MCF 10A (cell line): ENCODE measurements around the gene SH3RF2. TPM values are rescaled to one million over a fixed set of nuclear protein-coding genes. Genes with fewer than 3 reads are reported as not detected.
"Not testable (repeated sequence)": the region's sequence is repeated elsewhere in the genome, so short reads cannot be mapped to it uniquely, and the experiment has no call there.

ENCODE experiments used
- BruUV-seq: library from RNA; stranded (reverse); fragments of 400-500 nt; replicated peaks from 2 replicates; lab custom pipeline; 2021; lab: Mats Ljungman, UMichigan
- CTCF ChIA-PET: fragments of 300-600 bp; sonication (Branson Sonifier 250); formaldehyde crosslinking; extraction: SDS; loops from one replicate; lab custom pipeline; 2021; ENCODE audit warnings: antibody characterized with exemption, inconsistent platforms; lab: Yijun Ruan, JAX
- POLR2A ChIA-PET: fragments of 300-600, 350-650 bp; sonication (Branson Sonifier 250); formaldehyde crosslinking; extraction: SDS; loops from one replicate; lab custom pipeline; 2020; ENCODE audit warnings: antibody characterized with exemption, inconsistent platforms; lab: Yijun Ruan, JAX
- DNase-seq: peaks from one replicate; pipeline ENCODE4 v3.0.0-alpha.2; 2018; ENCODE audit not compliant: unreplicated experiment
- H3K27ac Mint-ChIP-seq: one replicate; pipeline ENCODE4 v1.8.0; 2022; ENCODE audit warnings: mild to moderate bottlenecking, low read depth, mixed read lengths; ENCODE audit not compliant: unreplicated experiment
- H3K27me3 Mint-ChIP-seq: one replicate; pipeline ENCODE4 v1.8.0; 2022; ENCODE audit warnings: mixed read lengths; ENCODE audit not compliant: insufficient read depth, unreplicated experiment
- H3K36me3 Mint-ChIP-seq: one replicate; pipeline ENCODE4 v1.8.0; 2022; ENCODE audit warnings: mild to moderate bottlenecking, moderate library complexity, mixed read lengths; ENCODE audit not compliant: insufficient read depth, unreplicated experiment
- H3K4me1 Mint-ChIP-seq: one replicate; pipeline ENCODE4 v1.8.0; 2022; ENCODE audit warnings: mixed read lengths; ENCODE audit not compliant: insufficient read depth, unreplicated experiment
- H3K4me3 Mint-ChIP-seq: one replicate; pipeline ENCODE4 v1.8.0; 2022; ENCODE audit warnings: mild to moderate bottlenecking, moderate library complexity, mixed read lengths; ENCODE audit not compliant: unreplicated experiment
- H3K9me3 Mint-ChIP-seq: one replicate; pipeline ENCODE4 v1.8.0; 2022; ENCODE audit warnings: mixed read lengths; ENCODE audit not compliant: unreplicated experiment
- CTCF ChIP-seq: fragments of 200-600 bp; IDR thresholded peaks from one replicate; pipeline ENCODE4 v1.8.0; 2022; ENCODE audit warnings: antibody characterized with exemption, mild to moderate bottlenecking; ENCODE audit not compliant: unreplicated experiment
- intact Hi-C: fragments of 100-400 bp; cut with micrococcal nuclease; formaldehyde crosslinking; loops from 2 replicates; pipeline ENCODE4 v1.14.1; 2022
- total RNA-seq: library from RNA; stranded (reverse); gene quantifications from 2 replicates; pipeline ENCODE4 v1.2.3, GENCODE V29; 2022

Gene SH3RF2
- total RNA-seq, 1 experiment from 2014 or later = 29.6 TPM

- intact Hi-C loops = no loop called here
Observed at GRCh38 chr5:145953202-145953601, 16.8 kb downstream of the SH3RF2 start.

GRCh38 chr5:145954140-145954539 is 17.8 kb downstream of the SH3RF2 start:
- CTCF ChIA-PET = interaction anchor here (0.6 to 1.4 kb wide), 7 partner anchors 9 to 96 kb away, joined by 3 to 5 read pairs (median 3); no protein-coding TSS in a partner anchor

More at GRCh38 chr5:145953202-145953601, 16.8 kb downstream of the SH3RF2 start:
- Mint-ChIP-seq H3K27me3 (no peaks in the 10 kb centered on the region), H3K27ac (no peak overlapping the region), H3K36me3 (peaks cover 14% of the 10 kb centered on the region), H3K9me3 (peaks cover 8% of the 10 kb centered on the region), H3K4me1 (peaks cover 15% of the 10 kb centered on the region), H3K4me3 (no peak overlapping the region)
- no peak for DNase-seq
- POLR2A ChIA-PET = interaction anchor here (1.0 to 3.0 kb wide), 3 partner anchors 10 to 36 kb away, joined by 3 to 16 read pairs (median 3); no protein-coding TSS in a partner anchor
- BruUV-seq = no TSS peak
- no peak for TF ChIP-seq CTCF
- CTCF ChIA-PET = interaction anchor here (0.5 to 1.6 kb wide), 5 partner anchors 14 to 77 kb away, joined by 3 to 8 read pairs (median 4); no protein-coding TSS in a partner anchor

GRCh38 chr5:145957388-145957787 is 21.0 kb downstream of the SH3RF2 start:
- BruUV-seq = no TSS peak
- intact Hi-C loops = no loop called here
- CTCF ChIA-PET = interaction anchor here (1.2 kb wide), 1 partner anchor 69 kb away, joined by 3 read pairs; no protein-coding TSS in a partner anchor

More at GRCh38 chr5:145954140-145954539, 17.8 kb downstream of the SH3RF2 start:
- POLR2A ChIA-PET = interaction anchor here (0.6 to 3.0 kb wide), 5 partner anchors 9 to 35 kb away, joined by 3 to 16 read pairs (median 3); no protein-coding TSS in a partner anchor
- intact Hi-C loops, H3K9me3 Mint-ChIP-seq, H3K27ac Mint-ChIP-seq, DNase-seq, H3K4me3 Mint-ChIP-seq, BruUV-seq, H3K27me3 Mint-ChIP-seq: not testable (repeated sequence)
- Mint-ChIP-seq H3K36me3 (peaks cover 14% of the 10 kb centered on the region), H3K4me1 (peaks cover 15% of the 10 kb centered on the region)

GRCh38 chr5:145958436-145958835 is 22.1 kb downstream of the SH3RF2 start:
- CTCF ChIA-PET = no interaction called here
- intact Hi-C loops = no loop called here
- peaks cover 32% of the 10 kb centered on the region for H3K4me1 Mint-ChIP-seq
- POLR2A ChIA-PET = interaction anchor here (1.2 kb wide), 1 partner anchor 9 kb away, joined by 3 read pairs; no protein-coding TSS in a partner anchor
- no peak overlapping the region for H3K4me3 Mint-ChIP-seq
- peaks cover 21% of the 10 kb centered on the region for H3K36me3 Mint-ChIP-seq
- TF ChIP-seq CTCF = no peak
- no peak overlapping the region for H3K27ac Mint-ChIP-seq
- BruUV-seq = no TSS peak
- no peaks in the 10 kb centered on the region for H3K27me3 Mint-ChIP-seq
- peaks cover 7% of the 10 kb centered on the region for H3K9me3 Mint-ChIP-seq
- DNase-seq = no peak

More at GRCh38 chr5:145957388-145957787, 21.0 kb downstream of the SH3RF2 start:
- Mint-ChIP-seq H3K4me3 (no peak overlapping the region), H3K27me3 (no peaks in the 10 kb centered on the region), H3K36me3 (peaks cover 14% of the 10 kb centered on the region), H3K27ac (no peak overlapping the region), H3K4me1 (peaks cover 33% of the 10 kb centered on the region), H3K9me3 (peaks cover 8% of the 10 kb centered on the region)
- DNase-seq = no peak
- no peak for TF ChIP-seq CTCF
- POLR2A ChIA-PET = interaction anchor here (1.1 kb wide), 1 partner anchor 18 kb away, joined by 3 read pairs; no protein-coding TSS in a partner anchor
